Uterus (tissue), 2 donors: ENCODE measurements around the gene SESTD1.

Experiments
- CTCF ChIP-seq, 4 experiments: fragments of 200-600 bp in 2 of 4; fragments of 450-650 bp in 2 of 4; sonication (generic) in 2 of 4; IDR thresholded peaks; one replicate each; pipeline ENCODE4 v1.5.1; 2016 to 2019; ENCODE audit warnings: antibody characterized with exemption in 4 of 4, mild to moderate bottlenecking in 2 of 4, moderate library complexity in 1 of 4
- POLR2A ChIP-seq, 2 donors: fragments of 450-650 bp; IDR thresholded peaks; one replicate each; pipeline ENCODE4 v1.6.1; 2016; ENCODE audit warnings: antibody characterized with exemption in 2 of 2, mild to moderate bottlenecking in 1 of 2, moderate library complexity in 1 of 2

GRCh38 chr2:179081954-179082353 lies 182.7 kb downstream of the SESTD1 start:
- TF ChIP-seq CTCF (IDR thresholded peaks at IDR 0.05): no peak
- no peak for TF ChIP-seq POLR2A (IDR thresholded peaks at IDR 0.05)
